NCI-H345 treated with DMSO at 0.1 percent for 48 hours (cell line): ENCODE data around the gene KCNIP4.
"Not testable (repeated sequence)": the region's sequence is repeated elsewhere in the genome, so short reads cannot be mapped to it uniquely, and the experiment has no call there.

Experiments used
- DNase-seq: peaks from one replicate; lab custom pipeline; 2025; ENCODE audit not compliant: unreplicated experiment; lab: John Stamatoyannopoulos, UW

The KCNIP4 gene

DNA sequence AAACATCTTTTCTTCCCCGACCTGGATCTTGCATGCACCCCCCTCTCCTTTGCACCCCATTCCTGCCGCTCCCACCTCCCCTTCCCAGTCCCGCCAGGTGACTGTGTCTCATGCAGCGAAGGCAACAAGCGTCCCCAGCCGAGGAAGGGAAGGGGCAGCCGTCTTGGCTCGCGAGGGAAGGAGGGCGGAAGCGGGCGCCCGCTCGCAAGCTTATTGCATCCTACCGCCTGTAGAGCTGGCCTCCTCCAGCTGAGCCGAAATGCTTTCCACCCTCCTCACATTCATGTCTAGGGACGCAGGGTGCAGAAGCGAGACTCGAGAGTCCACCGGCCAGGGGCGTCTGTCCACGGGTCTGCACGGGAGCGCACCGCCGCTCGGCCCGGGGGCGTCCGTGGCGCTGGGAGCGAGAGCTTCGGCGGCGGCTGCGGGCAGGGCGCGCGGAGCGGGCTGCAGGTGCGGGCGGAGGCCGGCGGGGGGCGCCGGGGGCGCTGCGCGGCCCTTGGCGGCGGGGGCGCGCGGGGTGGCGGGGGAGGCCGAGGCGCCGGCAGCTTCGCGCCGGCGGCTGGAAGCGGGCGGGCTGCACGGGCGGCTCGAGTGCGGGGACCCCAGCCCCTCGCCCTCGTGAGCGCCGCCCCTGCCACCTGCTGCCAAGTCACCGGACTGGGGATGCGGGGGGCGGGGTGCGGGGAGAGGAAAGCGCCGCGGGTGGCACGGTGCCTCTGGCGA, at the start of gene KCNIP4:
Gene KCNIP4 (minus strand): TSS at position 426 of the 726 bp plus-strand sequence.
- no peak for DNase-seq

DNA sequence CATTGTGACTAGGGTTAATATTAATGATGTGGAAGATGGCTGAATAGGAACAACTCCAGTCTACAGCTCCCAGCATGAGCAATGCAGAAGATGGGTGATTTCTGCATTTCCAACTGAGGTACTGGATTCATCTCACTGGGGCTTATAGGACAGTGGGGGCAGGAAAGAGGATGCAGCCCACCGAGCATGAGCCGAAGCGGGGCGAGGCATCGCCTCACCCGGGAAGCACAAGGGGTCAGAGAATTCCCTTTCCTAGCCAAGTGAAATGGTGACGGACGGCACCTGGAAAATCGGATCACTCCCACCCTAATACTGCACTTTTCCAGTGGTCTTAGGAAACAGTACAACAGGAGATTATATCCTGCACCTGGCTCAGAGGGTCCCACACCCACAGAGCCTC, 48.0 kb upstream of the KCNIP4 start:
- DNase-seq: not testable (repeated sequence)

DNA sequence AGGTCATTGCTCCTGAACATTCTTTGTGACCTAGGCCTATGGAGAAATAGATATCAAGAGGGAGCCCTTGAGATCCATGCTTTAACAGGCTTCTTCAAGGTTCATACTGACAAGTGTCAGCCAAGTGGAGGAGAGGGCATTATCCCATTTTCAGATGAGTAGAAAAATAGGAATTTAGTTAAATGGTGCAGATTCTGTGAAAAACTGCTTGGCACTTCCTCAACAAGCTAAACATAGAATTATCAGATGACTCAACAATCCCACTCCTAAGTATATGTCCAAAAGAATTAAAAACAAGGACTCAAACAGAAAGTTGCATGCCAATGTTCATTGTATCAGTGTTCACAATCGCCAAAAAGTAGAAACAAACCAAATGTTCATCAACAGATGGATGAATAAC, 43.8 kb upstream of the KCNIP4 start:
- no peak for DNase-seq

DNA sequence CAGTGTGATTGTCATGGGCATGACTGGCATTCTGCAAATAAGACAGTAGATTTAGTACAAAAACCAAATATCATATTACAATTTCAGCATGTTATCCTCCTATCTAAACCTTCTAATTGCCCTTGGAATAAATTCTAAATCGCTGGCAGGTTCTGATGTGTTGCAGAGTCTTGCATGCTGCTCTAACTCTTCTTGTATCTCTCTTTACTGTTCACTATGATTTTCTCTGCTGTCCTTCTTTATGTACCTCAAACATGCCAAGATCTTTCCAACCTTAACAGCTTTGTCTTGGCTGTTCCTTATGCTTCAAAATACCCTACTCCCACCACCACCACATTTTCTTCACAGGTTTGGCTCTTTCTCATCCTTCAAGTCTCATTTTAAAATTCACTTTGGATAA, 43.0 kb upstream of the KCNIP4 start:
- DNase-seq: no peak

DNA sequence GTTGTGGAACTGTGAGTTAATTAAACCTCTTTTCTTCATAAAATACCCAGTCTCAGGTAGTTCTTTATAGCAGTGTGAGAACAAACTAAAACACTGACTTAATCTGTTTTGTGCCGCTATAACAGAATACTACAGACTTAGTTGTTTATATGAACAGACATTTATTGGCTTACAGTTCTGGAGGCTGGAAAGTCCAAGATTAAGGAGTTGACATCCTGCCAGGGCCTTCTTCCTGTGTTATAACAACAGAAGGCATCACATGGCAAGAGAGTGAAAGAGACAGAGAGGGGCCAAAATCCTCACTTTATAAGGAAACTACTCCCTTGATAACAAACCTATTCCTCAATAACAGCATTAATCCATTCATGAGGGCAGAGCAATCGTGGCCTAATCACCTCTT, 42.5 kb upstream of the KCNIP4 start:
- DNase-seq: no peak

DNA sequence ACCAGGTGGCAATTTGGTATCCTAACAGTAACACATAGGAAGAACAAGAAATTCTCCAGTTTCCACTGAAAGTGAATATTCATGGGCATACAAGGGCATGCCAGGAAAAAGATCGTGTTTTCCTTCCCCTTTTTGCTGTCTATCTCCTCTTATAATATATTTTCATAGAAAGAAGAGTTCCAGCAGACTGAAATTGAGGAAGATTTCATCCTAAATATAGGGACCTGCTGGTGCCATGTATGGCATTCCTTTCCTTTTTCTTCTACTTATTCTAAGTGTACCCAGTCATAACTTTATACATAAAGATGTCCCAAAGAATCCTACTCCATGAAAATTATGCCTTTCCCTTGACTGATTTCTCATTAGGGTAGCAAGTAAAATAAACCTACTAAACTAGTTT, 40.8 kb upstream of the KCNIP4 start:
- DNase-seq: no peak

DNA sequence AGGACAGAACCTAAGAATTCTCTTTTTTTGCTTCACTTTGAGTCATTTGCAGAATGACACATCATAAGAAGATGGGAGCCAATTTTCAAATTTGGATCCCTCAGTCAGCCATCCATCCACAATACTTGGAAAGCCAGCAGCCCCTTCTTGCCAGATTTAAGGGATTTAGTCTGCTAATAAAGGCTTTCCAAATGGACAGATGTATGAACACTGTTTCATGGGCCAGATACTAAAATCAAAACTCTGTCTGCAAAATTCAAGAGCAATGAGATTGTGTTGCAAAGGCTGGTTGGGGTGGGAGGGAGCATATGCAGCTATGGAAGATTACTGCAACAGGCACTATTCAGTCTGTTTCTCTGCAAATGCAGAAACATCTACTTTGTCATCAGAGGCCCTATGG, 37.7 kb upstream of the KCNIP4 start:
- DNase-seq: no peak

DNA sequence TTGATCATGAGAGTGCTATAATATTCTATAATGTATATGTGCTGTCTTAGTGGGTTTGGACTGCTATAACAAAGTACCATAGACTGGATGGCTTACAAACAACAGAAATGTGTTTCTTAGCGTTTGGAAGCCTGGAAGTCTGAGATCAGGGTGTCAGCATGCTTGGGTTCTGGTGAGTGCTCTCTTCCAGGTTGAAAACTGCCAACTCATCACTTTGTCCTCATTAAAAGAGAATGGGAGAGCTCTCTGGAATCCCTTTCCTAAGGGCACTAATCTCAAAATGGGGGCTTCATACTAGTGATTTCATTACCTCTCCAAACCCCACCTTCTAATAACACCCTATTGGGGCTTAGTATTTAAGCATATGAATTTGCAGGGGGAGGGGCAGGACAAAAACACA, 33.5 kb upstream of the KCNIP4 start:
- DNase-seq: no peak

DNA sequence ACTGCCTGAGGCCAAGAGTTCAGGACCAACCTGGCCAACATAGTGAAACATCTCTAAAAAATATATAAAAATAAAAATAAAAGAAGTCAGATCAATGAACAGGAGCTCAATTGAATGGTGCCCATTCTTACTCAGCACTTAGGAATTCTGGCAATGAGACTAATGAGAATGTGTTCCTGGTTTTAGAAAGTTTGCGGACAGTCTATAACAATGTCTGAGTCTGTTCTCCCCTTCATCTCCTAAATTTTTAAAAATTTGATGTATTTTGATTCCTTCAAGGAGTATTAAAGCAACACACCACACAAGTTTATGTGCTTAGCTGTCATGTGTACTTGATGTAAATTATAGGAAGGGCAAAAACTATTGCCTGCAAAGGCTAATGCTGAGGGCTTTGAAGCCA, 30.6 kb upstream of the KCNIP4 start:
- no peak for DNase-seq

DNA sequence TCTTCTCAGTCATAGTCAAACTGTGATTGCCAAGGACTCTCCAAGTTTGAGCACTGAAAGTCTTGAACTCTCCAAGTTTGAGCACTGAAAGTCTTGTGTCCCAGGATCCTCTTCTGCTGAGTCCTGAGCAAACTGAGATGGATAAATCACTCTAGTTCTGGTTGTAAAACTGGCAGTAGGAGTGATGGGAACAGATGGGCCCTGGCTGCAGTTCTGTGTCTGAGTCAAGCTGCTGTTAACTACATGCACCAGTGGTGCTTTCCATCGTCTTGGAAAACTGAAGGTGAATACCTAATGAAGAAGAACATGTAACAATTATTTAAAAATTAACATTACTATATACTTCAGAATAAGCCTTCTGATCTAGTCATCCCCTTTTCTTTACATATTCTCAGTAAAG, 27.6 kb upstream of the KCNIP4 start:
- no peak for DNase-seq

DNA sequence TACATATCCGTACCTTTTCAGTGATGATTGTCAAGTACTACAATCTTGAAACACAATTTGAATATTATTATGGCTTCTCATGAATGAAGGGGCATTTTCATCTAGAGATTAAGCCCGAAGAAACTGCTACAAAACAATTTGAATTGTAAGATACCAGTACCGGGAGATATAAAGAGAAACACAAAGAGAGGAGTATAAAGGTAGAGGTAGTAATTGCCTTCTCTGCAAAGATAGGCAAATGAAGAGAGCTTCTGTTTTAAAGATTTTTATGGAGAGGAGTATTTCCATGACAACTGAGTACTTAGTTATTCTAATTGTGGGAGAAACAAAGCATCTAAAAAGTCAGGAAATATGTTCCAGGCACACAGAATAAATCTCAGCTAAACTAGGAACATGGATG, 25.3 kb upstream of the KCNIP4 start:
- no peak for DNase-seq

DNA sequence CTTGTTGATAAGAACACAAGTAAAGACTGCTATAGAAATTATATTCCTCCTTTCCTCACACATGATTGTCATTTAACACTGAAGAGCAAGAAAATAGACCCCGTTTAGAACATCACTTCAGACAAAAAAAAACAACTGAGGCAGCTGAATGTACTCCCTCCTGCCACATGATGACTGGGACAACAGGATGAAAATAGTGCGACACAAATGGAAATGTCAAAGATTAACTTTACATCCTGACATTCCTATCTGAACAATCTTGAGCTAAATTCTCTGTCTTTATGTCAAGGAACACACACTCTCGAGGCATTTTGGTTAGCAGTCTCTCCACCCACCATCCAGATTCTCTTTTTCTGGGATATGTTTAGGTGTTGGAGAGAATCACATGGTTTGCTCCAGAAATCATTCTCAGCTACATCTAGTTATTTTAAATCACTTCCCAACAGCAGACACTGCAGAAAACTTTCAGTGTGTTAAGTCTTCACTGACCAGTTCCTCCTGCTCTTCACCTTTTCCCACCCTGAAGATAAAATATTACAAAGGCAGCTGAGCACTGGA, 16.3 kb upstream of the KCNIP4 start:
- DNase-seq: no peak

DNA sequence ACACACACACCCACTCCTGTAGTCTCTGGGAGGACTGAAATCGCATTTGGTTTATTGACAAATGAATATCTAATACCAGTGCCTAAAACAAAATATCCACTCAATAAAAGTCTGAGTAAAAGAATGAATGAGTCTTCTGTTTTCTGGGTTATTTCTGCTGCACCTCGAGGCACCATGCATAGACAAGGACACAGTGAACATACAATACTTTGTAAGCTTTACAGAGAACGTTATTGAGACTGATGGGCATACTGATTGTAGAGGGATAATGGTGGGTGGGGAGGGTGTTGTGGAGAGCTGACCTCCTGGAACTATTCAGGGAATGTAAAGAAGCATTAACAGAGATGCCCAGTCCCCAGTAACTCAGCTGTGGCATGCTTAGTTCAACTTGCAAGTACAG, 14.1 kb upstream of the KCNIP4 start:
- no peak for DNase-seq

DNA sequence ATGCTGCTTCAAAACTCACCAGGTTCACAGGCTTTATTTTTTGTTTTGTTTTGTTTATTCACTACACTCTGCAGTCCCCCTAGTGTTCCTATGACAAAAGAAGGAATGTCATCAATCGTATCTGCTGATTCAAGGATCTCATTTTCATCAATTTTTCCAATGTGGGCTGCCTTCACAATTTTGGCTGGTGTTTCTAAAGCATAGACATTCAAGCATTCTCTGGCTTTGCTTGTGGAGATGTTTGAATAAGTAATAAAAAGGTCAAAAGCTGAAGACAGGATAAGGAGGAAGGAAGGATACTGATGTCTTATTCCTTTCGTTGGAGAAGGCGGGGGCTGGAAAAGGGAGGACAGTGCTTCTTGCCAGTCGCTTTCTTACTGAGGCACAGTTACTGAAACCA, 12.2 kb upstream of the KCNIP4 start:
- DNase-seq: no peak

DNA sequence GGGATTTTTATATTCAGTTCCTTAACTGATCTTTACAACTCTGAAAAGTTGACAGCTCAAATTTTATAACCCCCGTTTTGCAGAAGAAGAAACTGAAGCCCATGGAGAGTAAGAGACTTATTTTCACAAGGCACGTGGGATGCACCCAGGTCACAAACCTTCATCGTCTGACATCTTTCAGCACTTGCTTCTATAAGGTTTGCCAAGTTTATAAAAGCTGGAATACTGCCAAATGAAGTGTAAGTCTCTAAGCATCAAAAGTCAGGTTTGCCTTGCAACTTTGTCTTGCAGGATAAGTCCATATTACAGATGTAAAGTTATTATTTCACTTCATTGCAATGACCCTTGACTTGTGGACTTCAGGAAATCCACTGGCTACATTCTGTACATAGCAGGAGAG, 6.3 kb upstream of the KCNIP4 start:
- no peak for DNase-seq

DNA sequence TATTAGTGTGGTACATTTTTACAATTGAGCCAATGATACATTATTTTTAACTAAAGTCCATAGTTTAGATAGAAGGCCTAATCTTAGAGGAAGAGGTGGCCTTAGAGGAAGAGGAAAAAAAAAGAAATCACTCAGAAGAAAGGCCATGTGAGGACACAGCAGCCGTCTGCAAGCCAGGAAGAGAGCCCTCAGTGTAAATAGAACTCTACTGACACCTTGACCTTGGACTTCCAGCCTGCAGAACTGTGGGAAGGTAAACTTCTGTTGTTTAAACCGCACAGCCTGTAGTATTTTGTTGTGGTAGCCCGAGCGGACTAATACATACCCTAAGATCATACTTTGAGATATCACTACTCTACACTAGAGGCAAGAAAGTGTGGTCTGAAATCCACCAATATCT, 5.1 kb upstream of the KCNIP4 start:
- no peak for DNase-seq

DNA sequence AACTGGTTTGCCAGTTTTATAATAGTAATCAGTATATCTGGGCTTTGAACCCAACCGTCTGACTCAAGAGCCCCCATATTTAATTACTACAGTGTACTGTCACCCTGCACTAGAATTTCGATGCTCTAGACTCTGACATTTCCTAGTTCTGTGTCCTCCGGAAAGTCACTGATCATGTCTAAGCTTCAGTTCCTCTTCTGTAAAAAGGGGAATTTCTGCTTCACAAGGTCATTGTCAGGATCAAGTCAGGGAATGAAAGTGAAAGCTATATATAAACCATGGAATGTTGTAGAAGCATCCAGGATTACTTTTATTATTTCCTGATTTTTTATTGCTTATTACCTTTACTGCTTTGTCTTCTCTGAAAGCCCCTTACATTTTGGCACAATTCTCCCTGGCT, 4.0 kb upstream of the KCNIP4 start:
- DNase-seq: no peak

DNA sequence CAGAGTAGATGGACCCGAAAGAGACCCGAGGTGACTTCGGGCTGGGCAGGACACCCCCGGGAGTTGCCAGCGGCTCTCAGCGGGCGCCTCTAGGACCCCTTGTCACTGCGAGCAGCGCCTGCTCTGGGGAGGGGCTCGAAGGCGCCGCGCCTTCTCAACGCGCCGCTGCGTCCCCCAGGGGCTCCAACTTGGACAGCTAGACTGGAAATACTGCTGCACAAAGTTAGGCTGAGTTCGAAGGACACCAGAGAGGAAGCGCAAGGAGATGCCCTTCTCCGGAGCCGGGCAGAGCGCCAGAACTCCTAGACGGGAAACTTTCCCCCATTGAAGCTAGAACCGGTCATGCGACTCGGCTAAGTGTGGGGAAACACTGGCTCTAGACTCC, 493 bp upstream of the KCNIP4 start:
- no peak for DNase-seq

DNA sequence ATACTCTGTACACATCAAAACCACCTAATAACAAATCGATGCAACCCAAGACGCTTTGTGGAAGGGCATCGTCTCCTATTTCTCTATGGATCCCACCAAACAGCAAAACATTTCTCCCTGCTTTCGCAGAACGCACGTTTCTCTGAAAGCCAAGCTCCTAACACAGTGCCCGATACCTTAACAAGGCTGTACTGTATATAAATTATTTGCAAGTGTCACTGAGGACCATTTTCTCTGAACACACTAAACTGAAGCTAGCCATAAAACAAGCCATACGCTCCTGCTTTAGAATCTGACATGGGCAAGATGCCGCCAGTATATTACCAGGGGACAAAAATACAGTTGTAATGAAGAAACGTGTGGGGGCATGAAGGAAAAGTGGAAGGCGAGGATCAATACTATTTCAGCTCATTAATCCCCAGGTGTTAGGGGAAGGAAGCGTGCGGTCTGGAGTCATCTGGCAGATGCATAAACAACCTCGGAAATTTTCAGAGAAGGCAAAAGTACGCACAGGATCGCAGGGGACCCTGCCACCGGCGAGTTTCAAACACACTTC, 703 bp downstream of the KCNIP4 start:
- DNase-seq: no peak

DNA sequence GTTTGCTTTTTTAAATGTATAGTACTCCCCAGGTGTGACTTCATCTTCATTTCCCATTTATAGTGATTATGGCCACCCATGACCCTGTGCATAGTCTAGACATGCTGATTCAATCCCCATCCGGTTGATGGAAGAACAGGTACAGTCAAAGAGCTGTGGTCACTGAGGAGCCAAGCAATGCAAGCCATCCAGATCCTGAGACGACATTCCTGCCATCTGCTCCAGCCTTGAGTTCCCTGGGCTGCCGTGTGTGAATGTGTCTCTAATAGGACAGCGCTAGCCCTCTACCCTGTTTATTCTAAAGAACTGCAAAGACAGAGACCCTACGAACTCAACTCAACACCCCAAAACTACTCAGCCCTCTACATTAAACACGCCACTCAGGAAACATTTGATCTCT, 1.7 kb downstream of the KCNIP4 start:
- DNase-seq: no peak

DNA sequence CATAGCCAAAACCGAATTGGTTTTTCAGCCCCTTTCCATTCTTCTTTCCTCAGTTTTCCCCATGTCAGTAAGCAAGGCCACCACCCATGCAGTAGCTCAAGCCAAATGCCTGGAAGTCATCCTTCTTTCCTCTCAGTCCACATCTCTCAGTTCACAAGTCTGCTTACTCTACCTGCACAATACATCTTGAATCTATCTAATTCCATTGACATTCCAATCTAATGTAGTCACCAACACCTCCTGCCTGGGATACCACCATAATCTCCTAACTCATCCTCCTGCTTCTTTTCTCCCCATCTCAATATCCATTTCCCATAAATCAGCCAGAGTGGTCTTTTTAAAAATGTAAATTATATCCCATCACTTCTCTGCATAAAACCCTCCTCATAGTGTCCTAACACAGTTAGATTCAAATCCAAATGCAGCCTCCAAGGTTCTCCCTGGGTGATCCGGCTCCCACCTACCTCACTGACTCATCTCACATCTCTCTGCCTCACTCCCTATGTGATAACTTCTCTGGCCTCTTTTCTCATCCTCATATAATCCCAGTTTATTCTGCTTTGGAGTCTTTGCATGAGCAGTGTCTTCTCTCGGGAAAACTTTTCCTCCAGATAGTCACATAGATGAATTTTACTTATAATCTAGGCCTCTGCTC, 26.9 kb downstream of the KCNIP4 start:
- no peak for DNase-seq

DNA sequence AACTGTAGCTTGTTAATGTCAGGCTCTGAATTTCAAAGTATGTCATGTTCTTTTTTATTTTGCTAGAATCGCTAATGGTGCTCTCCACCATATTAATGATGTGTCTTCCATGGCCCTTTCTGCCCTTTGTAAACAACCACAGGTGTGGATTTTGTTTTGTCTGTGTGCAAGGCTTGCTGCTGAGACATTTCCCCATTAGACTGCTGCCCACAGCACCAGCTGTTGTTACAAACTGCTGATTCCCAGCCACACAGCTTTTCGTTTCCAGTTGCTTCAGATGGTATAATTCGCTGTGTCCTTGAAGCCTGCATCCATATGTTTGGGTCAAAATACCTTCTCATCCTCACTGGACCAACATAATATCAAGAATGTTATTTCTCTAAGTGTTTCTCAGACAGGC, 32.8 kb downstream of the KCNIP4 start:
- no peak for DNase-seq
